HepG2 (cell line): Measurements from ENCODE around the gene CDK3. TPM values are rescaled to one million over a fixed set of nuclear protein-coding genes. Genes with fewer than 3 reads are reported as not detected.
A peak's percentile ranks its signal among the peaks of the same experiment; 100 is the strongest.

Experiments used
- ASH2L ChIP-seq: fragments of 300-600, 200-600 bp; sonication (generic); IDR thresholded peaks from 2 replicates; pipeline ENCODE4 v1.7.0; 2017; ENCODE audit warnings: low read depth, mild to moderate bottlenecking, moderate library complexity, mixed read lengths, low read length; ENCODE audit not compliant: insufficient read length
- FOXJ3 ChIP-seq: sonication (generic); formaldehyde crosslinking; IDR thresholded peaks from 2 replicates; pipeline ENCODE4 v1.4.0; 2020; ENCODE audit warnings: missing genetic modification reagents, mild to moderate bottlenecking, borderline replicate concordance
- GLMP ChIP-seq: sonication (generic); formaldehyde crosslinking; IDR thresholded peaks from 2 replicates; pipeline ENCODE4 v1.9.0; 2021; ENCODE audit warnings: missing genetic modification reagents, mild to moderate bottlenecking, borderline replicate concordance
- HOXA7 ChIP-seq: sonication (generic); formaldehyde crosslinking; IDR thresholded peaks from 2 replicates; pipeline ENCODE4 v1.8.1; 2022; ENCODE audit warnings: mild to moderate bottlenecking, missing genetic modification reagents, moderate library complexity
- KLF9 ChIP-seq: IDR thresholded peaks from 2 replicates; pipeline ENCODE4 v1.6.1; 2016; ENCODE audit warnings: low read depth
- MEIS1 ChIP-seq: sonication (generic); formaldehyde crosslinking; IDR thresholded peaks from 2 replicates; pipeline ENCODE4 v1.9.0; 2021; ENCODE audit warnings: mild to moderate bottlenecking, missing genetic modification reagents, moderate library complexity, borderline replicate concordance
- MNT ChIP-seq: fragments of 450-650 bp; IDR thresholded peaks from 2 replicates; pipeline ENCODE4 v1.6.1; 2016
- NFKB2 ChIP-seq: sonication (generic); formaldehyde crosslinking; IDR thresholded peaks from 2 replicates; pipeline ENCODE4 v1.4.0; 2020; ENCODE audit warnings: missing genetic modification reagents, borderline replicate concordance
- PHF8 ChIP-seq: sonication (generic); formaldehyde crosslinking; IDR thresholded peaks from 2 replicates; pipeline ENCODE4 v1.5.0; 2020; ENCODE audit warnings: missing genetic modification reagents
- SP5 ChIP-seq: IDR thresholded peaks from 2 replicates; pipeline ENCODE4 v1.6.1; 2016; ENCODE audit warnings: low read depth, borderline replicate concordance
- TFE3 ChIP-seq: IDR thresholded peaks from 2 replicates; pipeline ENCODE4 v1.6.1; 2016
- TIGD3 ChIP-seq: sonication (generic); formaldehyde crosslinking; IDR thresholded peaks from 2 replicates; pipeline ENCODE4 v1.5.1; 2020; ENCODE audit warnings: mild to moderate bottlenecking, missing genetic modification reagents, borderline replicate concordance
- ZKSCAN5 ChIP-seq: sonication (generic); formaldehyde crosslinking; IDR thresholded peaks from 2 replicates; pipeline ENCODE4 v1.5.1; 2020; ENCODE audit warnings: mild to moderate bottlenecking, missing genetic modification reagents
- ZNF180 ChIP-seq: sonication (generic); formaldehyde crosslinking; IDR thresholded peaks from 2 replicates; pipeline ENCODE4 v1.4.0; 2020; ENCODE audit warnings: low read depth, missing genetic modification reagents, borderline replicate concordance
- ZNF280D ChIP-seq: sonication (generic); formaldehyde crosslinking; IDR thresholded peaks from 2 replicates; pipeline ENCODE4 v1.5.1; 2020; ENCODE audit warnings: mild to moderate bottlenecking, missing genetic modification reagents
- ZNF747 ChIP-seq: sonication (generic); formaldehyde crosslinking; IDR thresholded peaks from 2 replicates; pipeline ENCODE4 v1.8.1; 2023; ENCODE audit warnings: missing genetic modification reagents, mild to moderate bottlenecking, borderline replicate concordance
- ZNF790 ChIP-seq: sonication (generic); formaldehyde crosslinking; IDR thresholded peaks from 2 replicates; pipeline ENCODE4 v1.8.0; 2022; ENCODE audit warnings: missing genetic modification reagents, mild to moderate bottlenecking, borderline replicate concordance
- ZSCAN12 ChIP-seq: sonication (generic); formaldehyde crosslinking; IDR thresholded peaks from 2 replicates; pipeline ENCODE4 v1.9.0; 2021; ENCODE audit warnings: mild to moderate bottlenecking, missing genetic modification reagents
- polyA plus RNA-seq, 8 experiments: library from polyadenylated mRNA; depleted of rRNA in 3 of 8; stranded (reverse) in 7 of 8; unstranded in 1 of 8; fragments of >200 nt; fragmentation: Illumina TruSeq in 4 of 8; extraction: Trizol in 4 of 8; gene quantifications; 2 replicates each; pipeline versions ENCODE4 v1.2.1 to v1.2.3, GENCODE V29; 2011 to 2016; ENCODE audit warnings: low read depth in 4 of 8, missing spikeins in 1 of 8, mixed read lengths in 1 of 8; ENCODE audit not compliant: insufficient read depth in 1 of 8
- total RNA-seq, 5 experiments: library from RNA; depleted of rRNA; stranded (reverse); fragments of >200 nt; fragmentation: Illumina TruSeq; extraction: Trizol; gene quantifications; 2 replicates each; pipeline ENCODE4 v1.2.3, GENCODE V29; 2016; ENCODE audit warnings: low read depth in 1 of 5

CDK3 gene
- total and polyA plus RNA-seq, 2 of the 13 experiments (the other 11 are each of a cell fraction or from before 2014, with no cell fraction given), result 5.8 to 11.4 TPM

DNA sequence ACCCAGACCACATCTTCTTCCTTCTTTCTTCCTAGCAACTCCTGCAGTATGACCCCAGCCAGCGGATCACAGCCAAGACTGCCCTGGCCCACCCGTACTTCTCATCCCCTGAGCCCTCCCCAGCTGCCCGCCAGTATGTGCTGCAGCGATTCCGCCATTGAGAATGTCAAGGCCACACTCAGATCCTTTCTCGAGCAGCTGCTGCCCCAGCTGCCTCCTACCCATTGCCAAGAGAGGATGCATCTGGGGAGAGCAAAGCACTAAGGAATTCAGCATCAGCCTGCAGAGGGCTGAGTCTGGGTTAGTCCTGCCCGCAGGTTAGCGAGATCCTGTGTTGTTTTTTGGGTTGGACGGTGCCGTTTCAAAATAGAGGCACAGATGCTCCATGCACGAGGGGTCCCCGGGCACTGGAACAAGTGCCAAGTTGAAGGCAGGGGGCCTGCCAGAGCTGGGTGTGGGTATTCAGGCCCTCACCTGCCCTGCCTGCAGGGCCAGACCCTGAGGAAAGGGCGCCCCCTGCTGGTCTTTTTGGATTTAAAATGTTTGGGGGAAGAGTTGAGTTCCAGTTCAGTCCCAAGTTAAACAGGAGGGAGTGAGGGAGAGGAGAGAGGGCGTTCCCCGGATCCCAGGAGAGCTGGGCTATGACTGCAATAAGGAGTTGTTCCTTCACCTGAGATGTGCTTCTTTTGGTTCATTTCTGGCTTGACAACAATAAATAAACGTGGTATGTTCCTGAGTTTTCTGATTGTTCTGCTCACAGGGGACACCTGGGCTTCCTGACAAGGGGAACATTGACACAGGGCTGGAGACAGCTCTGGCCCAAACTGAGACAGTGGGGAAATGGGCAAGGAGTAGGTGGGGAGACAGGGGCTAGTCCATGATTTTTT is 4.9 kb downstream of the CDK3 start (continued):
- TF ChIP-seq TFE3 (CRISPR knock-in tag) (peak; percentile 23; the same call in 1 of the 2 replicates), ZNF280D (no peak), SP5 (CRISPR knock-in tag) (no peak), TIGD3 (CRISPR knock-in tag) (no peak), ZSCAN12 (CRISPR knock-in tag) (no peak), MNT (no peak), ZNF747 (no peak), ASH2L (peak; percentile 26), MEIS1 (CRISPR knock-in tag) (no peak), ZNF180 (CRISPR knock-in tag) (no peak), HOXA7 (CRISPR knock-in tag) (no peak), PHF8 (CRISPR knock-in tag) (no peak), NFKB2 (CRISPR knock-in tag) (peak; percentile 63; the same call in 1 of the 2 replicates), ZNF790 (no peak), FOXJ3 (CRISPR knock-in tag) (peak; percentile 40; the same call in 1 of the 2 replicates), ZKSCAN5 (CRISPR knock-in tag) (no peak), KLF9 (CRISPR knock-in tag) (no peak), GLMP (CRISPR knock-in tag) (no peak)
